WTC11 (cell line): ENCODE results near the gene SLC27A5. TPM values are rescaled to one million over a fixed set of nuclear protein-coding genes. Genes with fewer than 3 reads are reported as not detected.
A peak's percentile ranks its signal among the peaks of the same experiment; 100 is the strongest.

Source experiments
- ATAC-seq: fragments of 200-7000 bp; cut with Tn5 transposase; 2 replicates; pipeline ENCODE4 v1.10.0; 2021; ENCODE audit warnings: mild to moderate bottlenecking, moderate library complexity
- CTCF ChIA-PET: fragments of 300-600 bp; sonication (Branson Sonifier 250); formaldehyde crosslinking; loops from one replicate; lab custom pipeline; 2021; ENCODE audit warnings: antibody characterized with exemption; lab: Charles Lee
- POLR2A ChIA-PET: fragments of 350-600 bp; sonication (Branson Sonifier 250); formaldehyde crosslinking; loops from one replicate; lab custom pipeline; 2021; ENCODE audit warnings: antibody characterized with exemption; lab: Charles Lee
- DNase-seq: peaks from one replicate; pipeline ENCODE4 v3.0.0; 2021; ENCODE audit warnings: low spot score
- H3K27ac Mint-ChIP-seq: 2 replicates; pipeline ENCODE4 v1.8.0; 2021; ENCODE audit warnings: mixed read lengths
- H3K27me3 Mint-ChIP-seq: 2 replicates; pipeline ENCODE4 v1.8.0; 2021; ENCODE audit warnings: low read depth, mild to moderate bottlenecking, moderate library complexity, mixed read lengths
- H3K36me3 Mint-ChIP-seq: 2 replicates; pipeline ENCODE4 v1.8.0; 2021; ENCODE audit warnings: mixed read lengths
- H3K4me1 Mint-ChIP-seq: 2 replicates; pipeline ENCODE4 v1.8.0; 2022; ENCODE audit warnings: mixed read lengths
- H3K4me3 Mint-ChIP-seq: 2 replicates; pipeline ENCODE4 v1.8.0; 2021; ENCODE audit warnings: mild to moderate bottlenecking, moderate library complexity, mixed read lengths
- H3K9me3 Mint-ChIP-seq: 2 replicates; pipeline ENCODE4 v1.8.0; 2021; ENCODE audit warnings: mixed read lengths
- ARID4B ChIP-seq: sonication (generic); formaldehyde crosslinking; IDR thresholded peaks from 2 replicates; pipeline ENCODE4 v1.8.0; 2023; ENCODE audit warnings: missing genetic modification reagents, mild to moderate bottlenecking, borderline replicate concordance
- ATF2 ChIP-seq: sonication (generic); formaldehyde crosslinking; IDR thresholded peaks from 2 replicates; pipeline ENCODE4 v1.8.1; 2022; ENCODE audit warnings: low read depth, missing genetic modification reagents, borderline replicate concordance
- MAX ChIP-seq: sonication (generic); formaldehyde crosslinking; IDR thresholded peaks from 2 replicates; pipeline ENCODE4 v1.8.0; 2022; ENCODE audit warnings: mild to moderate bottlenecking, missing genetic modification reagents
- MYBL2 ChIP-seq: sonication (generic); formaldehyde crosslinking; IDR thresholded peaks from 2 replicates; pipeline ENCODE4 v1.8.1; 2023; ENCODE audit warnings: mild to moderate bottlenecking, moderate library complexity, missing genetic modification reagents
- NR2C2 ChIP-seq: sonication (generic); formaldehyde crosslinking; IDR thresholded peaks from 2 replicates; pipeline ENCODE4 v1.8.0; 2022; ENCODE audit warnings: mild to moderate bottlenecking, missing genetic modification reagents
- NR3C1 ChIP-seq: sonication (generic); formaldehyde crosslinking; conservative IDR thresholded peaks from 2 replicates; pipeline ENCODE4 v1.8.1; 2023; ENCODE audit warnings: low read depth, mild to moderate bottlenecking, missing genetic modification reagents
- SP1 ChIP-seq: sonication (generic); formaldehyde crosslinking; conservative IDR thresholded peaks from 2 replicates; pipeline ENCODE4 v1.8.1; 2022; ENCODE audit warnings: missing genetic modification reagents
- ZBTB21 ChIP-seq: sonication (generic); formaldehyde crosslinking; IDR thresholded peaks from 2 replicates; pipeline ENCODE4 v1.8.1; 2023; ENCODE audit warnings: mild to moderate bottlenecking, missing genetic modification reagents, borderline replicate concordance
- ZNF263 ChIP-seq: sonication (generic); formaldehyde crosslinking; IDR thresholded peaks from 2 replicates; pipeline ENCODE4 v1.8.1; 2022; ENCODE audit warnings: low read depth, mild to moderate bottlenecking, moderate library complexity, missing genetic modification reagents
- total RNA-seq: library from RNA; stranded (reverse); gene quantifications from 3 replicates; pipeline ENCODE4 v1.2.3, GENCODE V29; 2021
- TF ChIP-seq, protein P1 (sequence below): sonication (generic); formaldehyde crosslinking; IDR thresholded peaks from 2 replicates; pipeline ENCODE4 v1.8.1; 2023; ENCODE audit warnings: mild to moderate bottlenecking, missing genetic modification reagents, moderate library complexity
- TF ChIP-seq, protein P2 (sequence below): fragments of 250-450 bp; sonication (Bioruptor Pico); IDR thresholded peaks from 2 replicates; pipeline ENCODE4 v2.1.2; 2022; ENCODE audit warnings: mild to moderate bottlenecking, moderate library complexity
- TF ChIP-seq, protein P3 (sequence below): sonication (generic); formaldehyde crosslinking; conservative IDR thresholded peaks from 2 replicates; pipeline ENCODE4 v1.8.1; 2023; ENCODE audit warnings: mild to moderate bottlenecking, low read depth, missing genetic modification reagents, moderate library complexity
- TF ChIP-seq, protein P4 (sequence below): fragments of 250-450 bp; sonication (Bioruptor Pico); conservative IDR thresholded peaks from 2 replicates; pipeline ENCODE4 v1.9.0; 2021; ENCODE audit warnings: mild to moderate bottlenecking
- TF ChIP-seq, protein P5 (sequence below): sonication (generic); formaldehyde crosslinking; IDR thresholded peaks from 2 replicates; pipeline ENCODE4 v1.8.1; 2022; ENCODE audit warnings: mild to moderate bottlenecking, moderate library complexity, missing genetic modification reagents

Gene SLC27A5
- total RNA-seq, 1 experiment from 2014 or later: 21.9 TPM

DNA sequence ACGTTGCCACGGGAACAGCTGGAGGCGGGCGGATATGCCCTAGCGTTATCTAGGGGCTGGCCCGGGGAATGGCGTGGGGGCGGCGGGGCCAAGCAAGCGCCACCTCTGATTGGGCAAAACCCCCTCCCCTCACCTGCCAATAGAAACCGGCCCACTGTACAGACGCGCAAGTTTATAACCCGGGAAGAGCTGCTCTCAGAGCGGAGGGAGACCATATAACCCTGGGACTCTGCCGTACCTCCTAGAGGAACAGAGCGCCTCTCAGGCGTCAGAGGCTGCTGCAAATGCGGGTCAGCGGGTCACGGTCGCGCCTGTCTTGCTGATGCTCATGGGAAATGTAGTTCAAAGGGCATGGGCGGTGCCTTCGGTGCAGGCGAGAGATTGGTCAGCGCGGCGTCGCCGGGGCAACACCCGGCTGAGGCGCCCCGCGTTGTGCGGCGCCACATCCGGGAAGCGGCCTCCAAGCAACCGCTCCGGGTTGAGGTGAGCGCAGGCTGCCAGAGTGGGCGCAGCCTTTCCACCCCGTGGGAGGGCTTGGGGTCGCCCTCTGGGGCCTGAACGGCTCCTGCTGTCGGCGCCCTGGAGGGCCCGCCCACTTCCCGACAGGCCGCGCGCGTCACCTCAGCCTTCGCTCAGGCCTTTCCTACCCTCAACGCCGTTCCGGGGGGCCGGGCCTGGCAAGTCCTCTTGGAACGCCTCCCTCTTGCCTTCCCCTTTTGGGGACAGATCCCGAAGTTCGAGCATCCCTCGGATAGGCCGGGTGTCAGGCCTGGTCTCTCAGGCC, 35.9 kb downstream of the SLC27A5 start, which contains the start of gene ZNF446 (continued):
- TF ChIP-seq ZBTB21 (peak; percentile 85), NR3C1 (CRISPR knock-in tag) (0 out of 2 replicates have a peak, but pooled peaks have one; percentile 47), MYBL2 (0 out of 2 replicates have a peak, but pooled peaks have one; percentile 18), SP1 (CRISPR knock-in tag) (peak; percentile 83; the same call in 1 of the 2 replicates), NR2C2 (CRISPR knock-in tag) (peak; percentile 90), MAX (CRISPR knock-in tag) (peak; percentile 62; the same call in 1 of the 2 replicates), ZNF263 (no peak), ATF2 (CRISPR knock-in tag) (no peak)
- TF ChIP-seq, protein P1, sequence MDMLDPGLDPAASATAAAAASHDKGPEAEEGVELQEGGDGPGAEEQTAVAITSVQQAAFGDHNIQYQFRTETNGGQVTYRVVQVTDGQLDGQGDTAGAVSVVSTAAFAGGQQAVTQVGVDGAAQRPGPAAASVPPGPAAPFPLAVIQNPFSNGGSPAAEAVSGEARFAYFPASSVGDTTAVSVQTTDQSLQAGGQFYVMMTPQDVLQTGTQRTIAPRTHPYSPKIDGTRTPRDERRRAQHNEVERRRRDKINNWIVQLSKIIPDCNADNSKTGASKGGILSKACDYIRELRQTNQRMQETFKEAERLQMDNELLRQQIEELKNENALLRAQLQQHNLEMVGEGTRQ (CRISPR knock-in tag): peak; percentile 69
- TF ChIP-seq, protein P2, sequence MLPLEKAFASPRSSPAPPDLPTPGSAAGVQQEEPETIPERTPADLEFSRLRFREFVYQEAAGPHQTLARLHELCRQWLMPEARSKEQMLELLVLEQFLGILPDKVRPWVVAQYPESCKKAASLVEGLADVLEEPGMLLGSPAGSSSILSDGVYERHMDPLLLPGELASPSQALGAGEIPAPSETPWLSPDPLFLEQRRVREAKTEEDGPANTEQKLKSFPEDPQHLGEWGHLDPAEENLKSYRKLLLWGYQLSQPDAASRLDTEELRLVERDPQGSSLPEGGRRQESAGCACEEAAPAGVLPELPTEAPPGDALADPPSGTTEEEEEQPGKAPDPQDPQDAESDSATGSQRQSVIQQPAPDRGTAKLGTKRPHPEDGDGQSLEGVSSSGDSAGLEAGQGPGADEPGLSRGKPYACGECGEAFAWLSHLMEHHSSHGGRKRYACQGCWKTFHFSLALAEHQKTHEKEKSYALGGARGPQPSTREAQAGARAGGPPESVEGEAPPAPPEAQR (CRISPR knock-in tag): no peak
- TF ChIP-seq, protein P3, sequence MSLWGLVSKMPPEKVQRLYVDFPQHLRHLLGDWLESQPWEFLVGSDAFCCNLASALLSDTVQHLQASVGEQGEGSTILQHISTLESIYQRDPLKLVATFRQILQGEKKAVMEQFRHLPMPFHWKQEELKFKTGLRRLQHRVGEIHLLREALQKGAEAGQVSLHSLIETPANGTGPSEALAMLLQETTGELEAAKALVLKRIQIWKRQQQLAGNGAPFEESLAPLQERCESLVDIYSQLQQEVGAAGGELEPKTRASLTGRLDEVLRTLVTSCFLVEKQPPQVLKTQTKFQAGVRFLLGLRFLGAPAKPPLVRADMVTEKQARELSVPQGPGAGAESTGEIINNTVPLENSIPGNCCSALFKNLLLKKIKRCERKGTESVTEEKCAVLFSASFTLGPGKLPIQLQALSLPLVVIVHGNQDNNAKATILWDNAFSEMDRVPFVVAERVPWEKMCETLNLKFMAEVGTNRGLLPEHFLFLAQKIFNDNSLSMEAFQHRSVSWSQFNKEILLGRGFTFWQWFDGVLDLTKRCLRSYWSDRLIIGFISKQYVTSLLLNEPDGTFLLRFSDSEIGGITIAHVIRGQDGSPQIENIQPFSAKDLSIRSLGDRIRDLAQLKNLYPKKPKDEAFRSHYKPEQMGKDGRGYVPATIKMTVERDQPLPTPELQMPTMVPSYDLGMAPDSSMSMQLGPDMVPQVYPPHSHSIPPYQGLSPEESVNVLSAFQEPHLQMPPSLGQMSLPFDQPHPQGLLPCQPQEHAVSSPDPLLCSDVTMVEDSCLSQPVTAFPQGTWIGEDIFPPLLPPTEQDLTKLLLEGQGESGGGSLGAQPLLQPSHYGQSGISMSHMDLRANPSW (CRISPR knock-in tag): peak; percentile 84; the same call in 1 of the 2 replicates
- TF ChIP-seq, protein P4, sequence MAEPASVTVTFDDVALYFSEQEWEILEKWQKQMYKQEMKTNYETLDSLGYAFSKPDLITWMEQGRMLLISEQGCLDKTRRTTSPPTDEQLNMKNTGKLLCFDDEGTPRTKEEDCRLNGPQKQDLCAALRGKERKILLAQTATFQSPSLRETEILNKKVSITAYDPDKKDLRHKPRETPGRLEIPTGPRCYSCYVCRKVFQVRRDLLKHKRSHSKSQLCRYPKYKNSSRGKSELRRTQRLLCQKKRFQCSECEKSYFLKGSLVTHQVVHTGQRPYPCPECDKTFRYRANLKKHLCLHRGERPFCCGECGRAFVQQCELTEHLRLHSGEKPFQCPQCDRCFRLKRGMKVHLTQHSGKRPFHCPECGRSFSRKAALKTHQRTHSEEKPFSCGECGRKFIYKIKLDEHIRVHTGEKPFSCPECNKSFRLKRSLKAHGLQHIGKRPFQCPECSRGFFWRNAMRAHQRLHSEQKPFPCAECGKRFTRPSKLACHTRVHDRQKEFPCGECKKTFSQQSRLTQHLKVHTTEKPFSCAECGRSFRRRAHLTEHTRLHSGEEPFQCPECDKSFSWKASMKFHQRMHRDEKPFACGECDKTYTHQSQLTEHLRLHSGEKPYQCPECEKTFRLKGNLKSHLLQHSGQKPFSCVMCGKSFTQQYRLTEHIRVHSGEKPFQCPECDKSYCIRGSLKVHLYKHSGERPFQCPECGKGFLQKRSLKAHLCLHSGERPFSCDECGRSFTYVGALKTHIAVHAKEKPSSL (CRISPR knock-in tag): no peak

DNA sequence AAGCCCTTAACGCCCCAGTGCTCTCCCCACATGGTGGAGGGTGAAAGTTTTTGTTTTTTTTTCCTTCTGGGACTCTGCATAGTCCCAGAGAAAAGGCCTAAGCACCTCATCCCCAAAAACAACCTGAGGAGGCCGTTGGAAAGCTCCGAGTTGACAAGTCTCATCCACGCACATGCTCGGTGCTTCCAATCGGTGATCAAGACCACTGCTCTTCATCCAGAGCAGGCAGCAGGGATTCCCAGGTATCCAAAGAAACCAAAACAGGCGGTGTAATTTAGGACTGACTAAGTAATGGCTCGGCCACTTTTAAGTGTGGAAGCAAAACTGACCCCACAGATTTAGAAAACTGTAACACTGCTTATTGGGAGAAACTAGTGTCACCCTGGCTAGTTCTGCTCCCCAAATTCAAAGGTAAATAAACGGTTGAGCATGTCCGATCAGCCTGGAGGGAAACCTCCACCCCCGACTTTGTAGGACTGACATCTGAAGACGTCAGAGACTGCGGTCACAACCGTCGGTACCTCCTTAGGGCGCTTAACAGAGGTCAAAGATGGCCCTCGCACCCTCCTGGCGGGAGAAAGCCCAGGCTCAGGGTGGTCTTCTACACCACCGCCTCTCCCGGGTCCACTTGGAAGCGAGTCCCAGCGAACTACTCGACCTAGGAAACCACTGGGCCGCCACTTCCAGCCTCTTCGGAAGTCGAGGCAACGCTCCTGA, 36.6 kb downstream of the SLC27A5 start:
- peaks cover 9% of the 10 kb centered on the region for H3K4me1 Mint-ChIP-seq
- ChIA-PET POLR2A (interaction anchor here (0.8 to 1.2 kb wide), 2 partner anchors 24 to 45 kb away, joined by 3 to 5 read pairs; partner anchors contain the start of gene ZBTB45), CTCF (interaction anchor here (1.0 to 1.6 kb wide), 3 partner anchors 21 to 44 kb away, joined by 4 to 7 read pairs (median 7); partner anchors contain the start of gene ZBTB45)
- ATAC-seq: no peak
- peak overlapping the region; percentile 53 for H3K27ac Mint-ChIP-seq
- no peaks in the 10 kb centered on the region for H3K36me3 Mint-ChIP-seq
- no peak for TF ChIP-seq ZNF263
- TF ChIP-seq, protein P5, sequence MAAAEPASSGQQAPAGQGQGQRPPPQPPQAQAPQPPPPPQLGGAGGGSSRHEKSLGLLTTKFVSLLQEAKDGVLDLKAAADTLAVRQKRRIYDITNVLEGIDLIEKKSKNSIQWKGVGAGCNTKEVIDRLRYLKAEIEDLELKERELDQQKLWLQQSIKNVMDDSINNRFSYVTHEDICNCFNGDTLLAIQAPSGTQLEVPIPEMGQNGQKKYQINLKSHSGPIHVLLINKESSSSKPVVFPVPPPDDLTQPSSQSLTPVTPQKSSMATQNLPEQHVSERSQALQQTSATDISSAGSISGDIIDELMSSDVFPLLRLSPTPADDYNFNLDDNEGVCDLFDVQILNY (CRISPR knock-in tag): no peak
- TF ChIP-seq ARID4B (CRISPR knock-in tag): no peak
- TF ChIP-seq, all 79 proteins: peak for 0
- DNase-seq: no peak
- Mint-ChIP-seq H3K27me3 (no peaks in the 10 kb centered on the region; the same call in none of the 2 replicates), H3K4me3 (peak overlapping the region; percentile 89), H3K9me3 (no peaks in the 10 kb centered on the region)
